ENCODE measurements around the gene HMG20A. TPM values are rescaled to one million over a fixed set of nuclear protein-coding genes. Genes with fewer than 3 reads are reported as not detected.

The HMG20A gene
- total RNA-seq, 1 donor from 2014 or later: 28.5 TPM

Other genes with a start within 250 kb of the HMG20A start
- gene PEAK1, start 784 bp upstream of the HMG20A start, total RNA-seq: 59.6 and 80.3 TPM in 2 replicates
- 0.13 TPM in 2 replicates for gene LINGO1, start 212.0 kb downstream of the HMG20A start, total RNA-seq